Endothelial cell (in vitro differentiated cells): ENCODE data around the gene PANK1. TPM values are rescaled to one million over a fixed set of nuclear protein-coding genes. Genes with fewer than 3 reads are reported as not detected.

Experiments
- DNase-seq: peaks from one replicate; pipeline ENCODE4 v3.0.0; 2021; ENCODE audit warnings: low spot score
- H3K27ac Mint-ChIP-seq: one replicate; pipeline ENCODE4 v1.8.0; 2021; ENCODE audit warnings: mixed read lengths, inconsistent platforms; ENCODE audit not compliant: unreplicated experiment
- H3K27me3 Mint-ChIP-seq: one replicate; pipeline ENCODE4 v1.8.0; 2021; ENCODE audit warnings: mild to moderate bottlenecking, moderate library complexity, mixed read lengths, inconsistent platforms; ENCODE audit not compliant: unreplicated experiment
- H3K36me3 Mint-ChIP-seq: one replicate; pipeline ENCODE4 v1.8.0; 2021; ENCODE audit warnings: mild to moderate bottlenecking, low read depth, mixed read lengths, inconsistent platforms; ENCODE audit not compliant: unreplicated experiment
- H3K4me1 Mint-ChIP-seq: one replicate; pipeline ENCODE4 v1.8.0; 2021; ENCODE audit warnings: mild to moderate bottlenecking, mixed read lengths, inconsistent platforms; ENCODE audit not compliant: unreplicated experiment
- H3K4me3 Mint-ChIP-seq: one replicate; pipeline ENCODE4 v1.8.0; 2021; ENCODE audit warnings: mild to moderate bottlenecking, mixed read lengths, inconsistent platforms; ENCODE audit not compliant: unreplicated experiment
- H3K9me3 Mint-ChIP-seq: one replicate; pipeline ENCODE4 v1.8.0; 2021; ENCODE audit warnings: mixed read lengths, inconsistent platforms; ENCODE audit not compliant: unreplicated experiment
- CTCF ChIP-seq: fragments of 200-600 bp; sonication (generic); IDR thresholded peaks from one replicate; pipeline ENCODE4 v1.5.0; 2021; ENCODE audit warnings: antibody characterized with exemption; ENCODE audit not compliant: unreplicated experiment
- total RNA-seq: library from RNA; stranded (reverse); fragmentation: NEBNext Ultra II Directional; extraction: Animal tissue kit (Norgen Biotek cat#: 25700); gene quantifications from one replicate; pipeline ENCODE4 v1.2.1, GENCODE V29; 2021; ENCODE audit not compliant: unreplicated experiment

Gene PANK1
- total RNA-seq, 1 donor from 2014 or later: 16.2 TPM

GRCh38 chr10:89669985-89670384 is 24.9 kb upstream of the PANK1 start:
- no peak for DNase-seq
- TF ChIP-seq CTCF: no peak
- no peaks in the 10 kb centered on the region for H3K4me1 Mint-ChIP-seq
- no peaks in the 10 kb centered on the region for H3K9me3 Mint-ChIP-seq
- H3K27me3 Mint-ChIP-seq: peaks cover 1% of the 10 kb centered on the region
- no peak overlapping the region for H3K27ac Mint-ChIP-seq
- no peaks in the 10 kb centered on the region for H3K36me3 Mint-ChIP-seq
- no peak overlapping the region for H3K4me3 Mint-ChIP-seq

DNA sequence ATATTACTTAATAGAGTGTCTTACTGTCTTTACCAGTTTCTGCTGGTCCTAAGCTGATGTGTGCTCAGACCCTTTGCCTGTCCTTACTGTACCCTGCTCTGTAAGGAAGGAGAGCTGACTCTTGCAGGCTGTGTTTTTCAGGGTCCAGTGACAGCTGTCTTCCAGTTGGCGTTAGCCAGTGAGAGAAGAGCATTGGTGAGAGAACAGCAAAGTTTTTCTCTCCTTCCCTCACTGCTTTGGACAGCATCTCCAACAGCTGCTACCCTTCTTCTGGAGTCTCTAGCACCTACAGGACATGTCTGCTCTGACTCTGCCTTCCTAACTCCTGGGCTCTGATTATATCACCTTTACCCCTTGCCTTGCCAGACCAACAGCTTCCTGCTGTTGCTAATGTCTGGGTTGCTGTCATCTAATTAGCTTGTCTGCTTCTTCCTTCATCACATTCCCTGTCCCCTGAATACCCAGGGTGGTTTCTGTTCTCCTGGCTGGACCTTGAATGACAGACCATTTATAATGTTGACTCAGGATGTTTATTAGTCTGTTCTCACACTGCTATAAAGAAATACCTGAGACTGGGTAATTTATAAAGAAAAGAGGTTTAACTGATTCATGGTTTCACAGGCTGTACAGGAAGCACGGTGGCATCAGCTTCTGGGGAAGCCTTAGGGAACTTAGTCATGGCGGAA is 23.5 kb upstream of the PANK1 start:
- no peak overlapping the region for H3K4me3 Mint-ChIP-seq
- no peaks in the 10 kb centered on the region for H3K36me3 Mint-ChIP-seq
- H3K4me1 Mint-ChIP-seq: no peaks in the 10 kb centered on the region
- no peak for DNase-seq
- no peaks in the 10 kb centered on the region for H3K9me3 Mint-ChIP-seq
- H3K27ac Mint-ChIP-seq: no peak overlapping the region
- H3K27me3 Mint-ChIP-seq: peaks cover 1% of the 10 kb centered on the region
- no peak for TF ChIP-seq CTCF

GRCh38 chr10:89666138-89666537 is 21.1 kb upstream of the PANK1 start:
- Mint-ChIP-seq H3K36me3 (no peaks in the 10 kb centered on the region), H3K27me3 (peaks cover 1% of the 10 kb centered on the region), H3K9me3 (no peaks in the 10 kb centered on the region), H3K27ac (no peak overlapping the region), H3K4me1 (no peaks in the 10 kb centered on the region), H3K4me3 (no peak overlapping the region)
- DNase-seq: no peak
- TF ChIP-seq CTCF: no peak

DNA sequence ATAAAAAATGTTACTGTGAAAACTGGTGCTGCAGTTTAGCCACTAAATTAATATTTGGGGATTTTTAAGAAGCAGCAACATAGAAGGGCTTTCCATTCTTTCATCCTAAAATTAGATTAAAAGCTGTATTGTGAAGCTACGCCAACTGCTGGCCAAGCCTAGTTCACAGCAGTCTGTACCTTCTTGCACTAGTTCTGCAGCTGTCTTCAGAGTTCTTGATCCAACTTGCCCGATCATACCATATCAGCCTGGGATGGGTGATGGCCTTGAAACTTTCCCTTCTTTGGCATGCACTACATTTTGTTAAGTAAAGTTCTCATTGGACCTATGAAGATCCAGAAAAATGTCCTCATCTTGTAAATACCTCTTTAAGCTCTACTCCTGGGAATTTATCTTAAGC is 20.3 kb upstream of the PANK1 start:
- Mint-ChIP-seq H3K4me1 (no peaks in the 10 kb centered on the region), H3K9me3 (no peaks in the 10 kb centered on the region), H3K4me3 (no peak overlapping the region), H3K36me3 (no peaks in the 10 kb centered on the region), H3K27me3 (peaks cover 1% of the 10 kb centered on the region), H3K27ac (no peak overlapping the region)
- no peak for DNase-seq
- no peak for TF ChIP-seq CTCF

DNA sequence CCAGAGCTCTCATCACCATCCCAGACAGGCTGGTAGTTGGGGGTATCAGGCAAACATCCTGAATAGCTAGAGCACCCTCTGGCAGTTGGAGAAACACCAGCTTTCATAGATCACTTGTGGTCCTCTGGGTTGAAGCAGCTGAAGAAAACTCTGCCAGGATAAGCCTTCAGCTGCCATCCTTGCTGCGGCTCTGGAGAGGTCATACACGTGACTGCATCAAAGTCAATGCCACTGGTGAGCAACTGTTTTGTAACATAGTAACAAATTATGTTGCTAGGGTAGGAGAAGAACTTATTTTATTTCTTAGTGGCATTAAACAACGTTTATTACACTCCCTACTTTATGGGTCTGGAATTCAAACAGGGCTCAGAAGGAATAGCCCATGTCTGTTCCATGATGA is 19.2 kb upstream of the PANK1 start:
- no peaks in the 10 kb centered on the region for H3K27me3 Mint-ChIP-seq
- no peaks in the 10 kb centered on the region for H3K36me3 Mint-ChIP-seq
- no peak overlapping the region for H3K4me3 Mint-ChIP-seq
- no peaks in the 10 kb centered on the region for H3K4me1 Mint-ChIP-seq
- TF ChIP-seq CTCF: no peak
- no peak for DNase-seq
- H3K9me3 Mint-ChIP-seq: no peaks in the 10 kb centered on the region
- H3K27ac Mint-ChIP-seq: no peak overlapping the region
